ENCODE results near the gene CST8.

The CST8 gene

GRCh38 chr20:23524146-23524545, 33.2 kb downstream of the CST8 start:
- no peak for DNase-seq

GRCh38 chr20:23526850-23527249, 35.9 kb downstream of the CST8 start:
- DNase-seq: no peak

- DNase-seq: no peak
These were observed 38.0 kb downstream of the CST8 start for GRCh38 chr20:23528867-23529431.

GRCh38 chr20:23530937-23531567, 40.1 kb downstream of the CST8 start:
- DNase-seq: no peak

- no peak for DNase-seq
These were observed 41.6 kb downstream of the CST8 start for GRCh38 chr20:23532533-23532932.

- no peak for DNase-seq
These were observed 42.2 kb downstream of the CST8 start for GRCh38 chr20:23533161-23533560.

- no peak for DNase-seq
These were observed 44.1 kb downstream of the CST8 start for GRCh38 chr20:23534801-23535593.

- no peak for DNase-seq
These were observed 45.5 kb downstream of the CST8 start for GRCh38 chr20:23536328-23536974.

GRCh38 chr20:23537030-23537429, 46.1 kb downstream of the CST8 start:
- DNase-seq: no peak

- DNase-seq: no peak
These were observed 49.7 kb downstream of the CST8 start for GRCh38 chr20:23540624-23541023.

- DNase-seq: no peak
These were observed 50.4 kb downstream of the CST8 start for GRCh38 chr20:23541330-23541729.

GRCh38 chr20:23541776-23542175, 50.9 kb downstream of the CST8 start:
- DNase-seq: no peak

- DNase-seq: no peak
These were observed 51.9 kb downstream of the CST8 start for GRCh38 chr20:23542801-23543200.

- no peak for DNase-seq
These were observed 53.2 kb downstream of the CST8 start for GRCh38 chr20:23544133-23544532.

All from stimulated activated CD4-positive, alpha-beta T cell treated with anti-CD3 and anti-CD28 coated beads, Interleukin-15, amount 100 ng/mL, for 24 hours (primary cell).